GM12878 (cell line): ENCODE data around the gene ACTN2. TPM values are rescaled to one million over a fixed set of nuclear protein-coding genes. Genes with fewer than 3 reads are reported as not detected.

Source experiments
- ATAC-seq: fragments of 200-7000 bp; cut with Tn5 transposase; 3 replicates; pipeline ENCODE4 v1.9.1; 2020; ENCODE audit warnings: mild to moderate bottlenecking, moderate library complexity
- BruUV-seq: library from RNA; stranded (reverse); fragments of 400-500 nt; replicated peaks from 2 replicates; lab custom pipeline; 2021; lab: Mats Ljungman, UMichigan
- CTCF ChIA-PET: fragments of 300-600 bp; sonication (Branson Sonifier 250); formaldehyde crosslinking; extraction: SDS; loops from one replicate; lab custom pipeline; 2021; ENCODE audit warnings: inconsistent platforms; lab: Yijun Ruan, JAX
- POLR2A ChIA-PET: fragments of 350-600 bp; formaldehyde crosslinking; extraction: SDS; loops from one replicate; lab custom pipeline; 2021; ENCODE audit warnings: inconsistent platforms; lab: Charles Lee
- RAD21 ChIA-PET: fragments of 300-600 bp; sonication (Branson Sonifier 250); formaldehyde crosslinking; loops from one replicate; lab custom pipeline; 2023; ENCODE audit warnings: antibody characterized with exemption; ENCODE audit not compliant: unreplicated experiment; lab: Charles Lee
- SMC1A ChIA-PET: fragments of 300-600 bp; sonication (Branson Sonifier 250); formaldehyde crosslinking; loops from one replicate; lab custom pipeline; 2023; ENCODE audit not compliant: unreplicated experiment, uncharacterized antibody; lab: Charles Lee
- DNase-seq: peaks from one replicate; pipeline ENCODE4 v3.0.0-alpha.2; 2011; ENCODE audit warnings: low read depth, low spot score
- FAIRE-seq: peaks from 3 replicates; lab custom pipeline; 2011; peaks lifted over from hg19 to GRCh38; lab: Jason Lieb, UNC
- H2AFZ ChIP-seq: 2 replicates; pipeline ENCODE4 v1.6.0; 2011; ENCODE audit warnings: low read depth, low read length, control low read depth; ENCODE audit not compliant: control insufficient read depth
- H3K27ac ChIP-seq: 2 replicates; pipeline ENCODE4 v1.5.1; 2011; ENCODE audit warnings: control low read depth; ENCODE audit not compliant: control insufficient read depth, insufficient read depth
- H3K27me3 ChIP-seq, 2 experiments: replicated peaks in 1 of 2; 2 replicates each; pipeline versions ENCODE4 v1.6.0 to v1.6.1; 2011; ENCODE audit warnings: low read length in 1 of 2; ENCODE audit not compliant: control insufficient read depth in 2 of 2, insufficient read depth in 2 of 2
- H3K36me3 ChIP-seq, 2 experiments: 2 replicates each; pipeline ENCODE4 v1.5.1; 2011; ENCODE audit warnings: low read length in 1 of 2; ENCODE audit not compliant: control insufficient read depth in 2 of 2, insufficient read depth in 2 of 2
- H3K4me1 ChIP-seq: 2 replicates; pipeline ENCODE4 v1.6.1; 2011; ENCODE audit warnings: mild to moderate bottlenecking, low read length, moderate library complexity, mixed read lengths; ENCODE audit not compliant: control insufficient read depth, insufficient read depth
- H3K4me2 ChIP-seq: 2 replicates; pipeline ENCODE4 v1.6.0; 2011; ENCODE audit warnings: control low read depth; ENCODE audit not compliant: control insufficient read depth, insufficient read depth
- H3K4me3 ChIP-seq: fragments of 200-600 bp; sonication (generic); 2 replicates; pipeline ENCODE4 v1.5.1; 2016
- H3K79me2 ChIP-seq: 2 replicates; pipeline ENCODE4 v1.6.0; 2011; ENCODE audit warnings: low read length; ENCODE audit not compliant: control insufficient read depth, insufficient read depth
- H3K9ac ChIP-seq: 2 replicates; pipeline ENCODE4 v1.8.0; 2011; ENCODE audit warnings: low read length, control low read depth, mixed read lengths; ENCODE audit not compliant: control insufficient read depth, insufficient read depth
- H3K9me3 ChIP-seq: replicated peaks from 3 replicates; pipeline ENCODE4 v1.5.1; 2011; ENCODE audit warnings: mild to moderate bottlenecking, low read length; ENCODE audit not compliant: control insufficient read depth, insufficient read depth
- H4K20me1 ChIP-seq: 2 replicates; pipeline ENCODE4 v1.6.0; 2011; ENCODE audit not compliant: control insufficient read depth, insufficient read depth
- ATF3 ChIP-seq: IDR thresholded peaks from 2 replicates; pipeline ENCODE4 v1.6.1; 2011; ENCODE audit warnings: low read depth, mild to moderate bottlenecking, low read length, moderate library complexity, borderline replicate concordance; ENCODE audit errors: extremely low read depth
- E2F4 ChIP-seq: IDR thresholded peaks from 2 replicates; pipeline ENCODE4 v1.6.1; 2012; ENCODE audit warnings: low read depth, low read length, improper control_type of control experiment
- GABPA ChIP-seq: IDR thresholded peaks from 2 replicates; pipeline ENCODE4 v1.6.1; 2014; ENCODE audit warnings: antibody characterized with exemption, low read depth, mild to moderate bottlenecking, inconsistent platforms
- GATAD2B ChIP-seq: fragments of 450-650 bp; conservative IDR thresholded peaks from 2 replicates; pipeline ENCODE4 v1.6.1; 2017; ENCODE audit warnings: low read depth, mild to moderate bottlenecking, moderate library complexity
- HSF1 ChIP-seq: fragments of 150-350 bp; IDR thresholded peaks from 2 replicates; pipeline ENCODE4 v1.6.1; 2014; ENCODE audit warnings: mild to moderate bottlenecking, low read depth, low read length
- IRF5 ChIP-seq: fragments of 450-650 bp; IDR thresholded peaks from 2 replicates; pipeline ENCODE4 v1.6.1; 2017; ENCODE audit warnings: borderline replicate concordance
- NFIC ChIP-seq: IDR thresholded peaks from 2 replicates; pipeline ENCODE4 v1.6.1; 2012; ENCODE audit warnings: low read depth, mild to moderate bottlenecking, inconsistent platforms, low read length, moderate library complexity
- RCOR1 ChIP-seq: conservative IDR thresholded peaks from 2 replicates; pipeline ENCODE4 v1.6.1; 2012; ENCODE audit warnings: low read depth, low read length, improper control_type of control experiment
- SIN3A ChIP-seq: IDR thresholded peaks from 2 replicates; pipeline ENCODE4 v1.6.1; 2012; ENCODE audit warnings: low read depth, low read length, improper control_type of control experiment
- SREBF1 ChIP-seq: IDR thresholded peaks from 2 replicates; pipeline ENCODE4 v1.6.1; 2012; ENCODE audit warnings: mild to moderate bottlenecking, low read length
- SUPT20H ChIP-seq: IDR thresholded peaks from 2 replicates; pipeline ENCODE4 v1.6.1; 2011; ENCODE audit warnings: low read depth, mild to moderate bottlenecking, low read length, moderate library complexity, borderline replicate concordance; ENCODE audit not compliant: control insufficient read depth
- SUZ12 ChIP-seq: fragments of 200-600 bp; sonication (generic); IDR thresholded peaks from one replicate; pipeline ENCODE4 v1.6.1; 2018; ENCODE audit warnings: antibody characterized with exemption, mild to moderate bottlenecking; ENCODE audit not compliant: unreplicated experiment
- USF1 ChIP-seq: IDR thresholded peaks from 2 replicates; pipeline ENCODE4 v1.6.1; 2011; ENCODE audit warnings: borderline replicate concordance, low read depth, mild to moderate bottlenecking, moderate library complexity, mixed read lengths, low read length; ENCODE audit not compliant: insufficient read depth; ENCODE audit errors: extremely low read length
- WRNIP1 ChIP-seq: IDR thresholded peaks from 2 replicates; pipeline ENCODE4 v1.6.1; 2011; ENCODE audit warnings: low read depth, low read length, improper control_type of control experiment, borderline replicate concordance
- ZBTB33 ChIP-seq: fragments of 450-650 bp; IDR thresholded peaks from 2 replicates; pipeline ENCODE4 v1.6.1; 2017; ENCODE audit warnings: mild to moderate bottlenecking
- WGBS: methylation state at CpG from one replicate; pipeline ENCODE4 v1.1.6; 2016; ENCODE audit warnings: low lambda C conversion rate; ENCODE audit not compliant: insufficient replicate concordance, insufficient coverage; ENCODE audit errors: missing lambda C conversion rate; 5-methylcytosine and 5-hydroxymethylcytosine counted together
- in situ Hi-C: fragments of 300-500 bp; cut with MboI; formaldehyde crosslinking; loops from 9 replicates; pipeline ENCODE4 v1.14.3; 2018; ENCODE audit warnings: mixed read lengths
- intact Hi-C: fragments of 100-400 bp; cut with micrococcal nuclease; formaldehyde crosslinking; loops from one replicate; pipeline ENCODE4 v1.14.2; 2022; ENCODE audit not compliant: unreplicated experiment
- polyA plus RNA-seq, 11 experiments: library from polyadenylated mRNA; depleted of rRNA in 4 of 11; unstranded in 6 of 11; stranded (reverse) in 5 of 11; fragments of >200 nt; fragmentation: Nextera tagmentation in 4 of 11; fragmentation: Illumina TruSeq in 1 of 11; extraction: Ambion mirVana in 4 of 11; extraction: Trizol in 1 of 11; gene quantifications; 1 replicate in 1 of 11; 2 replicates in 10 of 11; pipeline versions ENCODE4 v1.2.1 to v1.2.3, GENCODE V29; 2011 to 2016; ENCODE audit warnings: inconsistent platforms in 2 of 11, missing spikeins in 2 of 11, low read depth in 1 of 11
- total RNA-seq, 4 experiments: library from RNA; depleted of rRNA in 3 of 4; stranded (reverse); fragments of >200 nt in 3 of 4; fragmentation: Illumina TruSeq in 1 of 4; extraction: Trizol in 1 of 4; gene quantifications; 2 replicates each; pipeline versions ENCODE4 v1.2.1 to v1.2.3, GENCODE V29; 2013 to 2021

Gene ACTN2
- total and polyA plus RNA-seq, 10 of the 15 experiments (the other 5 are each of a cell fraction or from before 2014, with no cell fraction given), result 0.10 TPM; not detected in 9

- TF ChIP-seq WRNIP1 (no peak), SIN3A (no peak), E2F4 (no peak), HSF1 (no peak)
Measured at GRCh38 chr1:236700903-236701302, 14.6 kb downstream of the ACTN2 start (continued).

GRCh38 chr1:236701782-236702181 lies 15.5 kb downstream of the ACTN2 start:
- no peak for DNase-seq
- H3K9me3 ChIP-seq, result no peaks in the 10 kb centered on the region
- ChIA-PET CTCF (no interaction called here), RAD21 (no interaction called here), SMC1A (interaction anchor here (1.6 kb wide), 1 partner anchor 29 kb away, joined by 4 read pairs; no protein-coding TSS in a partner anchor), POLR2A (no interaction called here)
- no TSS peak for BruUV-seq
- H4K20me1 ChIP-seq, result no peaks in the 10 kb centered on the region
- no peaks in the 10 kb centered on the region for H3K4me1 ChIP-seq
- H3K27ac ChIP-seq, result no peak overlapping the region
- no peak overlapping the region for H3K4me3 ChIP-seq
- in situ Hi-C loops (no loop called here), intact Hi-C loops (no loop called here)
- WGBS, result 69% methylated on average over 3 of the region's 3 CpGs
- H3K9ac ChIP-seq, result no peak overlapping the region
- H2AFZ ChIP-seq, result no peak overlapping the region
- H3K4me2 ChIP-seq, result no peak overlapping the region
- H3K36me3 ChIP-seq, result no peaks in the 10 kb centered on the region
- H3K79me2 ChIP-seq, result no peaks in the 10 kb centered on the region
- ATAC-seq, result no peak
- no peak for FAIRE-seq
- H3K27me3 ChIP-seq, result peaks cover 2% of the 10 kb centered on the region in 2 experiments; a peak in 1 of 4 replicates
- no peak for TF ChIP-seq GATAD2B
- TF ChIP-seq SUZ12, result no peak
- no peak for TF ChIP-seq SREBF1
- TF ChIP-seq IRF5, result no peak
- no peak for TF ChIP-seq SUPT20H
- no peak for TF ChIP-seq RCOR1
- no peak for TF ChIP-seq ATF3
- TF ChIP-seq SIN3A, result no peak
- no peak for TF ChIP-seq ZBTB33
- TF ChIP-seq USF1, result no peak
- no peak for TF ChIP-seq GABPA
- TF ChIP-seq NFIC, result no peak
